Ishikawa (cell line): ENCODE measurements around the gene HNRNPLL.

Experiments
- CEBPB ChIP-seq: IDR thresholded peaks from 2 replicates; pipeline ENCODE4 v1.6.1; 2012
- CREB1 ChIP-seq: IDR thresholded peaks from 2 replicates; pipeline ENCODE4 v1.6.1; 2012; ENCODE audit warnings: low read depth
- EGR1 ChIP-seq: IDR thresholded peaks from 2 replicates; pipeline ENCODE4 v1.6.1; 2012
- EP300 ChIP-seq: IDR thresholded peaks from 2 replicates; pipeline ENCODE4 v1.6.1; 2012; ENCODE audit warnings: borderline replicate concordance
- FOXM1 ChIP-seq: IDR thresholded peaks from 2 replicates; pipeline ENCODE4 v1.6.1; 2012; ENCODE audit warnings: low read depth, borderline replicate concordance
- MAX ChIP-seq: IDR thresholded peaks from 2 replicates; pipeline ENCODE4 v1.6.1; 2012
- NFIC ChIP-seq: IDR thresholded peaks from 2 replicates; pipeline ENCODE4 v1.6.1; 2012
- RAD21 ChIP-seq: IDR thresholded peaks from 2 replicates; pipeline ENCODE4 v1.6.1; 2012; ENCODE audit warnings: low read depth
- REST ChIP-seq: IDR thresholded peaks from 2 replicates; pipeline ENCODE4 v1.6.1; 2012; ENCODE audit warnings: low read depth, mild to moderate bottlenecking
- TAF1 ChIP-seq: IDR thresholded peaks from 2 replicates; pipeline ENCODE4 v1.6.1; 2012; ENCODE audit warnings: low read depth, mild to moderate bottlenecking
- TCF12 ChIP-seq: IDR thresholded peaks from 2 replicates; pipeline ENCODE4 v1.6.1; 2012; ENCODE audit warnings: low read depth
- TEAD4 ChIP-seq: IDR thresholded peaks from 2 replicates; pipeline ENCODE4 v1.6.1; 2012
- USF1 ChIP-seq: IDR thresholded peaks from 2 replicates; pipeline ENCODE4 v1.6.1; 2012
- YY1 ChIP-seq: IDR thresholded peaks from 2 replicates; pipeline ENCODE4 v1.6.1; 2012; ENCODE audit warnings: low read depth
- ZBTB7A ChIP-seq: IDR thresholded peaks from 2 replicates; pipeline ENCODE4 v1.6.1; 2012; ENCODE audit warnings: low read depth

Gene HNRNPLL

GRCh38 chr2:38551746-38552145, 51.0 kb downstream of the HNRNPLL start:
- TF ChIP-seq EGR1 (no peak), ZBTB7A (no peak), EP300 (no peak), CEBPB (no peak), REST (no peak), RAD21 (no peak), NFIC (no peak)

GRCh38 chr2:38551171-38551570, 51.6 kb downstream of the HNRNPLL start:
- TF ChIP-seq EGR1 = no peak

- no peak for TF ChIP-seq TAF1
- no peak for TF ChIP-seq CEBPB
- TF ChIP-seq USF1 = no peak
- no peak for TF ChIP-seq EGR1
- TF ChIP-seq YY1 = no peak
- TF ChIP-seq NFIC = no peak
- TF ChIP-seq TEAD4 = no peak
- TF ChIP-seq REST = no peak
- no peak for TF ChIP-seq CREB1
- no peak for TF ChIP-seq EP300
- TF ChIP-seq RAD21 = no peak
- no peak for TF ChIP-seq FOXM1
- TF ChIP-seq MAX = no peak
- TF ChIP-seq ZBTB7A = no peak
- TF ChIP-seq TCF12 = no peak
These were observed 52.9 kb downstream of the HNRNPLL start for GRCh38 chr2:38549851-38550250.

GRCh38 chr2:38549071-38549704, 53.5 kb downstream of the HNRNPLL start:
- TF ChIP-seq FOXM1 (no peak), REST (no peak), EP300 (no peak), TAF1 (no peak), CEBPB (no peak), MAX (no peak), EGR1 (no peak)

GRCh38 chr2:38547791-38548190, 54.9 kb downstream of the HNRNPLL start:
- no peak for TF ChIP-seq CEBPB
- TF ChIP-seq TCF12 = no peak
- no peak for TF ChIP-seq CREB1

GRCh38 chr2:38546585-38546984, 56.1 kb downstream of the HNRNPLL start:
- TF ChIP-seq EGR1 (no peak), CEBPB (no peak), CREB1 (no peak), TAF1 (no peak), ZBTB7A (no peak), FOXM1 (no peak), MAX (no peak), USF1 (no peak), YY1 (no peak), REST (no peak), EP300 (no peak)
